GM18505 (cell line): ENCODE results near the gene SMIM24.
"Not testable (repeated sequence)": the region's sequence is repeated elsewhere in the genome, so short reads cannot be mapped to it uniquely, and the experiment has no call there.

Source experiments
- ATAC-seq: cut with Tn5 transposase; IDR thresholded peaks from one replicate; pipeline ENCODE4 v1.9.1; 2021; ENCODE audit not compliant: unreplicated experiment
- POLR2A ChIP-seq: IDR thresholded peaks from 4 replicates; pipeline ENCODE4 v1.6.1; 2011; ENCODE audit warnings: borderline replicate concordance; ENCODE audit not compliant: insufficient read depth, insufficient read length; ENCODE audit errors: extremely low read depth

The SMIM24 gene

DNA sequence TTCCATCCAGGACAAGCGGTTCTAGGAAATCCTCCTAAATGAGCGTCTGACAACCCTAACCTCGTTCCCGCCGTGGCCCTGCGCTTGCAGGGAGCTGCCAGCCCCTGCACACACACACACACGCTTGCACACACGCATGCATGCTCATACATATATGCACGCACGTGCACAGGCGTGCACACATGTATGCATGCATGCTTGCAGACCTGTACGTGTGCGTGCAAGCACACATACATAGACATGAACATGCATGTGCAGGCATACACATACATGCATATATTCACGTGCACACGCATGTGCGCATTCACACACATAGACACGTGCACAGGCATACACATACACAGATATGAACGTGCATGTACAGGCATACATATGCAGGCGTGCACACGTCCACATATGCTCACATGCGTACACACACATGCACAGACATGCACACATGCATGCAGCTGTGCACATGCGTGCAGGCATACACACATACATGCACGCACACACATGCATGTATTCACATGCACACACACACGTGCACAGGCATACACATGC is 35.6 kb downstream of the SMIM24 start:
- ATAC-seq: no peak
- no peak for TF ChIP-seq POLR2A

DNA sequence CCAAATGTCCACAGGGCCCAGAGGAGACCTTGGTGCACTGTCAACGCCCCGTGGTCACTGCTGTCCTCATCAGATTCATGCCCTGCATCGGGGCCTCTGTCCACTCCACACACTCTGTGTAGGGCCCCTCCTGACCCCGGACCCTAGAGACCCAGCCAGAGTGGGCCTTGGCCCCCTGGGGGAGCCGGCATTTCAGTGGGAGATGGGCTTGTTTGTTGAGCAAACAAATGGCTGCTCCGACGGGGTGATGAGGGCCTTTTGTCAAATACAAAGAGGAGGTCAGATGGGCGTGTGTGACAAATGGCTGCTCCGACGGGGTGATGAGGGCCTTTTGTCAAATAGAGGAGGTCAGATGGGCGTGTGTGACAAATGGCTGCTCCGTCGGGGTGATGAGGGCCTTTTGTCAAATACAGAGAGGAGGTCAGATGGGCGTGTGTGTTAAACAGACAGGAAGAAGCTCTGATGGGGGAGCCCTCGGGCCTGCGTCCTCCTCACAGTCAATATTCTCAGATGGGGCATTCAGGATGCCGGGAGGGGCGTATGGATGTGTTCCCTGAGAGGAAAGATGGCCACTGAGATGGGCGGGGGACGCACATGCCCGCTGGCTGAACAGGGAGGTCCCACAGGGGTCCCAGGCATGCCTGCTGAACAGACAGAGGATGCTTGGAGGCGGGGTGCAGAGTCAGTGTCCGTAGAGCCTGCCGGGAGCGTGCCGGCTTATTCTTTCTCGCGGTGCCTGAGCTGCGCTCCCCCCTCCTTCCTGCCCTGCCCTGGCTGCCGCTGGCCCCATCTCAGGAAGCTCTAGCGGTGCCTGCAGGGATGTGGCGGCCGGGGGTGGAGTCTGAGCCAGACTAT is 36.3 kb downstream of the SMIM24 start:
- no peak for TF ChIP-seq POLR2A
- ATAC-seq: no peak

DNA sequence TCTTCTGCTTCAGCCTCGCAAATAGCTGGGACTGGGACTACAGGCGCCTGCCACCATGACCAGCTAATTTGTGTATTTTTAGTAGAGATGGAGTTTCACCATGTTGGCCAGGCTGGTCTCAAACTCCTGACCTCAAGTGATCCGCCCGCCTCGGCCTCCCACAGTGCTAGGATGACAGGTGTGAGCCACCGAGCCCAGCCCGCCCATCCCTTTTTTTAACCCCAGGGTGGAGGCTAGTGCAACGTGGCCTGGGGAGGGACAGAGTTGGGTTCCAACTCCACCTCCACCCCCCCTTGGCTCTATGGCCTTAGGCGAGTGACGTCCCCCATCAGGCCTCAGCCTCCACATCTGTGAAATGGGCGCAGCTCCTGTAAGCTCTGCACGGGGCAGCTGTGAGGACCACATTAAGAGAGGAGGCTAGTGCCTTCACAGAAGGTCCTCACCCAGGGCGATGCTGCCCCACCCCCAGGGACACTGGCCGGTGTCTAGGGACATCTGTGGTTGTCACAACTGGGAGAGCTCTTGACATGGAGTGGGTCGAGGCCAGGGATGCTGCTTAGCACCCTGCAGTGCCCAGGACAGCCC is 37.7 kb downstream of the SMIM24 start:
- ATAC-seq: no peak
- TF ChIP-seq POLR2A: no peak

DNA sequence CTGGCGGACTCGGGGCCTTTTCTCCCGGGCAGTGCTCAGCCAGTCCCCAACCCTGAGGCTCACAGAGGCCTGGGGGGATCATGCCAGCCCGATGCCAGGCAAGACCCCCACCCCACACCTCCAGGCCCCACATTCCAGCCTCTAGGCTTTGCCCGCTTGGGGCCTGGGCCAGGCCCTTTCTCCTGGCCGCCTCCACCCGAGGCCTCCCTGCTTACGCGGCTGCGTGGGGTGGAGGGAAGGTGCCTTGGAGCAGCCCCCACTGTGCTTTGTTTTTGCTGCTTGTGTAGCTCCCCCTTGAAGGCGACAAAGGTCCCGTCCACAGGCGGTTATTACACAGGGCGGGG is 38.4 kb downstream of the SMIM24 start:
- ATAC-seq: no peak
- no peak for TF ChIP-seq POLR2A

DNA sequence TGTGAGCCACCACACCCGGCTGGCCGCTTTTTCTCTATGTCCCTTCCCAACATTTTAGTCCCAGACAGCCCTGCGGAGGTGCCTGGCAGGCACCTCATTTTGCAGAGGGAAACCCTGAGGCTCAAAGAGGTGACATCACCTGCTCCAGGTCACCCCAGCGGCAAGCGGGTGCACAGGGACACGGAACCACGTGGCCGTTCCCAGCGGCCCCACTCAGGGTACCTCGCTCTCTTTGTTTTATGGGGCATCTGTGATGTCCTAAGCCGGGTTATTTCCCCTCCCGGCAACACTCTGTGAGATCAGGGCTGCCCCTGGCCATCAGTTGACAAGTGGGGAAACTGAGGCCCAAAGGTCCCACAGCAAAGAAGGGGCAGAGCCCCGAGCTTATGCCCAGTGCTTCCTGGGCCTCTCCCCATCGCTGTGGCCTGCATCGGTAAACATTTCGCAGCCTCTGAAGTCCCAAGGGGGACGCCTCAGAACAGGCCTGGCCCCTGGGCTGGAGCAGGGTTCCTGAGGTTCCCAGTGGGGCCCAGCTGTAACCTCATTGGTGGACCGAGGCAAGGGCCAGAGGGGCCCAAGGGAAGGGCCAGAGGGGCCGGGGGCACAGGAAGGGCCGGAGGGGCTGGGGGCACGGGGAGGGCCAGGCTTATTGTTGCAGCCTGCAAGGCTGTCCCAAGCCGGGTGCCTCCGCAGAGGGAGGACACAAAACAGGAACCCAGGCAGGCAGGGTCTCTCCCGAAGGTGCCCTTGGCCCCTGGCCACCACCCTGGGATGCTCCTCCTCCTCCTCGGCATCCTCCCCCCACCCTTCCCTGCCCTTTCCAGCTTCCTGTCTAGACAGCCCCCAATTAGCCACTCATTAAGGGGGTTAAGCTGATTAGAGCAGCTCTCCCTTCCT is 39.0 kb downstream of the SMIM24 start:
- no peak for ATAC-seq
- TF ChIP-seq POLR2A: no peak

DNA sequence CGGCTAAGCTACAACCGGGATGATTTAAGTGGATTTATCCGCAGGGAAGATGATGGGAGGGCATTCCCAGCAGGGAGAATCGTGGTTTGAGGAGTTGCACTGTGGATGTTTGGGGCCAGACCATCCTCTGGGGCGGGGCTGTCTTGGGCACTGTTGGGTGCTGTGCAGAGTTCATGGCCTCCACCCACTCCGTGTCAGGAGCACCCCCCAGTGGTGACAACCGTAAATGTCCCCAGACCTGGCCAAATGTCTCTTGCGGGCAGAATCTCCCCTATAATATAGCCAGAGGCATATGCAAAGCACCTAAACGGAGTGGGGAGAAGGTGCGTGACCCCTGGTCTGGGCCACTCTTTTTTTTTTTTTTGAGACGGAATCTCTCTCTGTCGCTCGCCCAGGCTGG is 40.2 kb downstream of the SMIM24 start:
- no peak for ATAC-seq
- TF ChIP-seq POLR2A: no peak

- ATAC-seq: peak; percentile 80
- TF ChIP-seq POLR2A: peak; percentile 75
Observed at GRCh38 chr19:3434630-3435553, 45.4 kb downstream of the SMIM24 start.

DNA sequence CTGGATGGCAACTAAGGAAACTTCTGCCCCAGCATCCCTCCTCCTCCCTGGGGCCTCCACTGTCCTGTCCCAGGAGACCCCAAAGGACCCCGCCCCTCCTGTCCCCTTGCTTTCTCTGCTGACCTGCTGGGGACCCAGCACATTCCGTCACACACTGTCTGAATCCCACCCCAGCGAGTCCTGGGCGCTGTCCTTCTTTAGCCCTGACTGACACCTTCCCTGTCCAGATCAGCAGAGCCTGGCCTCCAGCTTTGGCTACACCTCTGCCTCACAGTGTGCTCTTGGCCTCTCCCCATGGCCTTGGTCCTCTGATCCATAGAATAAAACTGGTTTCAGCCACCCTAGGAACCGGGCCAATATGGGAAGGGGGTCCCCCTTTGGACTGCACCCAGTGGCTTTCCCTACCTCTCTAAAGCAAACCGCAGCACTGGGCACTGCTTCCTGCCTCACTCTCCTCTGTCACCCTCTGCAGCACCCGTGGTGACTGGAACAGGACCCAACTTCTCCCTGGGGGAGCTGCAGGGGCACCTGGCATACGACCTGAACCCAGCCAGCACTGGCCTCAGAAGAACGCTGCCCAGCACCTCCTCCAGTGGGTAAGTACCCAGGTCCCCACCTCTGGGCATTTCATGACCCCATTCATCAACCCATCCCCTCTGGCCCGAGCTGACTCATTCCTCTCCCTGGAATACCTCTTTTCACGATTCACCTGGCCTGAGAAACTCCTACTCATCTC is 46.4 kb downstream of the SMIM24 start:
- no peak for ATAC-seq
- no peak for TF ChIP-seq POLR2A

GRCh38 chr19:3433313-3433712 is 47.0 kb downstream of the SMIM24 start:
- no peak for ATAC-seq
- no peak for TF ChIP-seq POLR2A

- no peak for ATAC-seq
- TF ChIP-seq POLR2A: no peak
Observed at GRCh38 chr19:3431760-3432397, 48.4 kb downstream of the SMIM24 start.

GRCh38 chr19:3430366-3430680 is 50.0 kb downstream of the SMIM24 start:
- not testable (repeated sequence) for ATAC-seq

DNA sequence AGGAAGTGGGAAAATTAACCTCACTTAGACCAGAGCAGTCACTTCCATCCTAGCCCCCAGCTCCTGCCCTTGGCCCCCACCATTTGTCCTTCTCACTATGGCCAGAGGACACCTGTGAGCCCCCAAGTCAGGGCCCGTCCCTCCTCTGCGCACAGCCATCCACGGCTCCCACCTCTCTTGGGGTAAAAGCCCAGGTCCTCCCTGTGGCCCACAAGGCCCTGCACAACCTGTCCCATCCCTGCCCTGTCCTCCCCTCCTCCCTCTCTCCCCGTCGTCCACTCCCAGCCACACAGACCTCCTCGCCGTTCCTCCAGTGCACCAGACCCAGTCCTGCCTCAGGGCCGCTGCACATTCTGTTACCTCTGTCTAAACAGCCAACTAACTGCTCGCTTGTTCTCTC is 53.9 kb downstream of the SMIM24 start:
- ATAC-seq: no peak
- TF ChIP-seq POLR2A: no peak
